HG03135 (cell line): ENCODE measurements around the gene DOCK10.

Experiments
- ATAC-seq: cut with Tn5 transposase; IDR thresholded peaks from one replicate; pipeline ENCODE4 v1.9.1; 2021; ENCODE audit warnings: mild to moderate bottlenecking, moderate library complexity; ENCODE audit not compliant: unreplicated experiment

Gene DOCK10

GRCh38 chr2:224798180-224798579, 244.1 kb downstream of the DOCK10 start:
- ATAC-seq: no peak

GRCh38 chr2:224796695-224797305, 245.5 kb downstream of the DOCK10 start:
- no peak for ATAC-seq

- no peak for ATAC-seq
Measured at GRCh38 chr2:224793946-224794345, 248.3 kb downstream of the DOCK10 start.

GRCh38 chr2:224786848-224787247, 255.4 kb downstream of the DOCK10 start:
- ATAC-seq: no peak

- ATAC-seq: no peak
Measured at GRCh38 chr2:224781400-224781799, 260.9 kb downstream of the DOCK10 start.

GRCh38 chr2:224780823-224781222, 261.4 kb downstream of the DOCK10 start:
- ATAC-seq: no peak

- ATAC-seq: no peak
Measured at GRCh38 chr2:224780106-224780505, 262.2 kb downstream of the DOCK10 start.

- ATAC-seq: peak; percentile 47
Measured at GRCh38 chr2:224778474-224778877, 263.8 kb downstream of the DOCK10 start.

GRCh38 chr2:224777559-224777930, 264.7 kb downstream of the DOCK10 start:
- ATAC-seq: no peak

GRCh38 chr2:224776795-224777558, 265.3 kb downstream of the DOCK10 start:
- ATAC-seq: no peak

GRCh38 chr2:224775647-224776046, 266.6 kb downstream of the DOCK10 start:
- no peak for ATAC-seq

- no peak for ATAC-seq
Measured at GRCh38 chr2:224774735-224775134, 267.5 kb downstream of the DOCK10 start.

- ATAC-seq: no peak
Measured at GRCh38 chr2:224772494-224772893, 269.8 kb downstream of the DOCK10 start.

GRCh38 chr2:224769489-224769888, 272.8 kb downstream of the DOCK10 start:
- ATAC-seq: no peak

- peak; percentile 79 for ATAC-seq
Measured at GRCh38 chr2:224764565-224765236, 277.6 kb downstream of the DOCK10 start.

GRCh38 chr2:224757934-224758548, 284.2 kb downstream of the DOCK10 start:
- no peak for ATAC-seq

GRCh38 chr2:224753743-224754540, 288.3 kb downstream of the DOCK10 start:
- ATAC-seq: no peak

- ATAC-seq: peak; percentile 57
Measured at GRCh38 chr2:224751996-224752698, 290.1 kb downstream of the DOCK10 start.

- ATAC-seq: no peak
Measured at GRCh38 chr2:224749136-224749535, 293.1 kb downstream of the DOCK10 start.

GRCh38 chr2:224747765-224748164, 294.5 kb downstream of the DOCK10 start:
- no peak for ATAC-seq
